Measurements from ENCODE around the gene CDC27.

GRCh38 chr17:47219621-47220475, 30.8 kb upstream of the CDC27 start:
- TF ChIP-seq CTCF (conservative IDR thresholded peaks at IDR 0.05; ENCODE audit: low read depth, low read length) (no peak), POLR2A (IDR thresholded peaks at IDR 0.05; ENCODE audit: low read depth, low read length) (no peak), USF2 (IDR thresholded peaks at IDR 0.05; ENCODE audit: low read depth, low read length) (no peak), SMC3 (IDR thresholded peaks at IDR 0.05; ENCODE audit: low read depth, low read length) (no peak)
